Endothelial cell of umbilical vein (primary cell): ENCODE data around the gene B3GNT9. TPM values are rescaled to one million over a fixed set of nuclear protein-coding genes. Genes with fewer than 3 reads are reported as not detected.

Source experiments
- BruUV-seq: library from RNA; stranded (reverse); fragments of 400-500 nt; replicated peaks from 2 replicates; lab custom pipeline; 2021; lab: Mats Ljungman, UMichigan
- CTCF ChIA-PET: fragments of 300-600, 350-600 bp; sonication (Branson Sonifier 250); formaldehyde crosslinking; loops from one replicate; lab custom pipeline; 2021; ENCODE audit warnings: antibody characterized with exemption, inconsistent platforms; lab: Charles Lee
- POLR2A ChIA-PET: fragments of 300-600, 350-600 bp; sonication (Branson Sonifier 250); formaldehyde crosslinking; loops from one replicate; lab custom pipeline; 2021; ENCODE audit warnings: antibody characterized with exemption, inconsistent platforms; lab: Charles Lee
- DNase-seq: peaks from one replicate; pipeline ENCODE4 v3.0.0-alpha.2; 2011; ENCODE audit warnings: low read depth, low spot score
- FAIRE-seq: peaks from 2 replicates; lab custom pipeline; 2011; peaks lifted over from hg19 to GRCh38; lab: Jason Lieb, UNC
- H2AFZ ChIP-seq: 2 replicates; pipeline ENCODE4 v1.6.0; 2012; ENCODE audit warnings: low read depth, low read length, control low read depth, inconsistent platforms
- H3K27ac ChIP-seq: 2 replicates; pipeline ENCODE4 v1.5.1; 2011; ENCODE audit warnings: low read depth, mild to moderate bottlenecking, control low read depth, low read length, moderate library complexity; ENCODE audit not compliant: insufficient read depth
- H3K27me3 ChIP-seq, 2 experiments: 2 replicates each; pipeline versions ENCODE4 v1.6.0 to v1.6.1; 2011; ENCODE audit warnings: low read length in 2 of 2, mixed read lengths in 1 of 2; ENCODE audit not compliant: control insufficient read depth in 2 of 2, insufficient read depth in 2 of 2
- H3K36me3 ChIP-seq, 2 experiments: 2 replicates in 1 of 2; 3 replicates in 1 of 2; pipeline ENCODE4 v1.5.1; 2011; ENCODE audit warnings: low read length in 2 of 2, mild to moderate bottlenecking in 1 of 2, moderate library complexity in 1 of 2; ENCODE audit not compliant: control insufficient read depth in 2 of 2, insufficient read depth in 2 of 2; ENCODE audit errors: extremely low read depth in 1 of 2
- H3K4me1 ChIP-seq: 3 replicates; pipeline ENCODE4 v1.5.1; 2011; ENCODE audit warnings: mild to moderate bottlenecking, low read length; ENCODE audit not compliant: control insufficient read depth, insufficient read depth; ENCODE audit errors: extremely low read depth
- H3K4me2 ChIP-seq: 2 replicates; pipeline ENCODE4 v1.6.1; 2011; ENCODE audit warnings: low read length, control low read depth, mixed read lengths; ENCODE audit not compliant: insufficient read depth
- H3K4me3 ChIP-seq, 3 experiments: fragments of 200-600 bp in 1 of 3; sonication (generic), shearing (Covaris generic) in 1 of 3; replicated peaks in 1 of 3; 2 replicates each; pipeline ENCODE4 v1.5.1; 2011 to 2016; ENCODE audit warnings: control low read depth in 3 of 3, low read length in 3 of 3, mild to moderate bottlenecking in 2 of 3, inconsistent platforms in 1 of 3, low read depth in 1 of 3, moderate library complexity in 1 of 3; ENCODE audit not compliant: insufficient read depth in 1 of 3
- H3K79me2 ChIP-seq: 2 replicates; pipeline ENCODE4 v1.6.0; 2012; ENCODE audit warnings: low read length, inconsistent platforms; ENCODE audit not compliant: control insufficient read depth, insufficient read depth
- H3K9ac ChIP-seq: replicated peaks from 2 replicates; pipeline ENCODE3; 2011; ENCODE audit warnings: low read length, control low read depth; ENCODE audit not compliant: insufficient read depth; ENCODE audit errors: extremely low read depth
- H3K9me1 ChIP-seq: replicated peaks from 3 replicates; pipeline ENCODE4 v1.6.0; 2011; ENCODE audit warnings: mild to moderate bottlenecking, low read length; ENCODE audit not compliant: control insufficient read depth, insufficient read depth; ENCODE audit errors: extremely low read depth
- H3K9me3 ChIP-seq: replicated peaks from 2 replicates; pipeline ENCODE4 v1.5.1; 2012; ENCODE audit warnings: low read length, inconsistent platforms; ENCODE audit not compliant: control insufficient read depth, insufficient read depth
- H4K20me1 ChIP-seq: replicated peaks from 2 replicates; pipeline ENCODE3; 2011; ENCODE audit warnings: mild to moderate bottlenecking, low read length; ENCODE audit not compliant: control insufficient read depth, insufficient read depth; ENCODE audit errors: extremely low read depth
- CTCF ChIP-seq, 2 donors: IDR thresholded peaks; 1 replicate in 1 of 2; 2 replicates in 1 of 2; pipeline ENCODE4 v1.5.1; 2011; ENCODE audit warnings: low read length in 2 of 2, mild to moderate bottlenecking in 2 of 2, moderate library complexity in 2 of 2, control low read depth in 1 of 2, inconsistent platforms in 1 of 2, low read depth in 1 of 2; ENCODE audit not compliant: insufficient read depth in 1 of 2; ENCODE audit errors: extremely low read depth in 1 of 2
- EZH2 ChIP-seq: IDR thresholded peaks from 2 replicates; pipeline ENCODE4 v1.6.1; 2012; ENCODE audit warnings: borderline replicate concordance, low read depth, mild to moderate bottlenecking, moderate library complexity, low read length, inconsistent platforms; ENCODE audit not compliant: severe bottlenecking
- FOS ChIP-seq: IDR thresholded peaks from 2 replicates; pipeline ENCODE4 v1.6.1; 2011; ENCODE audit warnings: mild to moderate bottlenecking, low read length, moderate library complexity, borderline replicate concordance; ENCODE audit not compliant: insufficient read depth
- GATA2 ChIP-seq: IDR thresholded peaks from 2 replicates; pipeline ENCODE4 v1.7.0; 2011; ENCODE audit warnings: low read depth, mild to moderate bottlenecking, moderate library complexity, mixed read lengths, low read length; ENCODE audit not compliant: insufficient read length, insufficient read depth
- JUN ChIP-seq: IDR thresholded peaks from 2 replicates; pipeline ENCODE4 v1.6.1; 2011; ENCODE audit warnings: borderline replicate concordance, low read depth; ENCODE audit not compliant: insufficient read length, insufficient read depth
- MAX ChIP-seq: IDR thresholded peaks from 2 replicates; pipeline ENCODE4 v1.6.1; 2011; ENCODE audit not compliant: insufficient read depth, insufficient read length
- MYC ChIP-seq: IDR thresholded peaks from one replicate; pipeline ENCODE4 v1.6.1; 2011; ENCODE audit warnings: mild to moderate bottlenecking, low read depth, low read length
- POLR2A ChIP-seq: IDR thresholded peaks from 2 replicates; pipeline ENCODE4 v1.6.1; 2012; ENCODE audit warnings: low read depth, mild to moderate bottlenecking, control low read depth, low read length
- POLR2AphosphoS5 ChIP-seq: IDR thresholded peaks from 2 replicates; pipeline ENCODE4 v1.6.1; 2012; ENCODE audit warnings: low read depth, mild to moderate bottlenecking, control low read depth, low read length, moderate library complexity; ENCODE audit not compliant: insufficient read depth
- dilution Hi-C: fragments of 300-500 bp; cut with MboI; formaldehyde crosslinking; loops from one replicate; pipeline ENCODE4 v1.15.0; 2019; ENCODE audit warnings: low sequenced_read_pairs; ENCODE audit not compliant: extremely low pct_ligation_motif_present
- intact Hi-C: fragments of 100-400 bp; cut with micrococcal nuclease; formaldehyde crosslinking; loops from one replicate; pipeline ENCODE4 v1.10.0; 2022
- polyA plus RNA-seq, 4 experiments: library from polyadenylated mRNA; depleted of rRNA in 3 of 4; stranded (reverse) in 3 of 4; unstranded in 1 of 4; fragments of >200 nt; gene quantifications; 2 replicates each; pipeline versions ENCODE4 v1.2.1 to v1.2.3, GENCODE V29; 2011 to 2012; ENCODE audit warnings: missing spikeins in 1 of 4
- total RNA-seq: library from RNA; stranded (reverse); gene quantifications from 2 replicates; pipeline ENCODE4 v1.2.3, GENCODE V29; 2021

Gene B3GNT9
- total and polyA plus RNA-seq, 2 donors (not counting 3 experiments of a cell fraction or from before 2014, with no cell fraction given), result 4.0 to 6.4 TPM

- ChIA-PET POLR2A (interaction anchor here (0.6 kb wide), 1 partner anchor 46 kb away, joined by 5 read pairs; no protein-coding TSS in a partner anchor), CTCF (interaction anchor here (3.5 to 4.2 kb wide), 2 partner anchors 12 to 17 kb away, joined by 26 to 29 read pairs; partner anchors contain the start of gene MATCAP1)
- peaks cover 33 to 41% of the 10 kb centered on the region in 2 experiments for H3K27me3 ChIP-seq
- H2AFZ ChIP-seq, result no peak overlapping the region
- no peaks in the 10 kb centered on the region for H3K9me3 ChIP-seq
- H3K36me3 ChIP-seq, result no peaks in the 10 kb centered on the region
- H3K9me1 ChIP-seq, result no peaks in the 10 kb centered on the region
- no peak overlapping the region for H3K4me3 ChIP-seq
- dilution Hi-C loops (no loop called here), intact Hi-C loops (no loop called here)
- H4K20me1 ChIP-seq, result no peaks in the 10 kb centered on the region
- BruUV-seq, result no TSS peak
- no peak overlapping the region for H3K27ac ChIP-seq
- peaks cover 26% of the 10 kb centered on the region for H3K4me1 ChIP-seq
- H3K4me2 ChIP-seq, result no peak overlapping the region
- DNase-seq, result no peak
- no peak for FAIRE-seq
- H3K79me2 ChIP-seq, result no peaks in the 10 kb centered on the region
- no peak for TF ChIP-seq JUN
- no peak for TF ChIP-seq POLR2A
- no peak for TF ChIP-seq POLR2AphosphoS5
- no peak for TF ChIP-seq EZH2
- TF ChIP-seq GATA2, result no peak
- TF ChIP-seq FOS, result no peak
- no peak for TF ChIP-seq MYC
- no peak for TF ChIP-seq CTCF (IDR thresholded peaks at IDR 0.05; ENCODE audit: extremely low read depth in 1 of 2, insufficient read depth in 1 of 2, low read depth in 1 of 2, low read length in 2 of 2)
- no peak for TF ChIP-seq MAX
- no peak overlapping the region for H3K9ac ChIP-seq
Measured at GRCh38 chr16:67167588-67167987, 16.8 kb upstream of the B3GNT9 start.
